Osteoblast (primary cell): Measurements from ENCODE around the gene CASP4. TPM values are rescaled to one million over a fixed set of nuclear protein-coding genes. Genes with fewer than 3 reads are reported as not detected.
"Not testable (repeated sequence)": the region's sequence is repeated elsewhere in the genome, so short reads cannot be mapped to it uniquely, and the experiment has no call there.

Source experiments
- DNase-seq: peaks from one replicate; pipeline ENCODE4 v3.0.0; 2011; ENCODE audit warnings: low spot score, mixed read lengths; ENCODE audit not compliant: insufficient read length; ENCODE audit errors: missing footprints
- H2AFZ ChIP-seq: 2 replicates; pipeline ENCODE4 v1.6.0; 2011; ENCODE audit warnings: mild to moderate bottlenecking, low read length
- H3K27ac ChIP-seq: 2 replicates; pipeline ENCODE4 v1.5.1; 2011; ENCODE audit warnings: mild to moderate bottlenecking, low read depth, low read length, moderate library complexity
- H3K27me3 ChIP-seq: 2 replicates; pipeline ENCODE4 v1.6.0; 2012; ENCODE audit warnings: mild to moderate bottlenecking, control low read depth, inconsistent platforms, low read length, moderate library complexity; ENCODE audit not compliant: insufficient read depth
- H3K36me3 ChIP-seq: 2 replicates; pipeline ENCODE4 v1.5.1; 2011; ENCODE audit warnings: mild to moderate bottlenecking, low read length, control low read depth, moderate library complexity; ENCODE audit not compliant: insufficient read depth
- H3K4me1 ChIP-seq: 2 replicates; pipeline ENCODE4 v1.5.1; 2011; ENCODE audit warnings: mild to moderate bottlenecking, low read length, control low read depth, moderate library complexity; ENCODE audit not compliant: insufficient read depth
- H3K4me2 ChIP-seq: 2 replicates; pipeline ENCODE4 v1.6.0; 2011; ENCODE audit warnings: mild to moderate bottlenecking, low read length; ENCODE audit not compliant: insufficient read depth
- H3K4me3 ChIP-seq: fragments of 200-600 bp; sonication (generic); 3 replicates; pipeline ENCODE4 v1.5.1; 2012; ENCODE audit warnings: mild to moderate bottlenecking, low read length, inconsistent platforms; ENCODE audit not compliant: insufficient read depth
- H3K79me2 ChIP-seq: 2 replicates; pipeline ENCODE4 v1.6.0; 2012; ENCODE audit warnings: mild to moderate bottlenecking, low read length, control low read depth, inconsistent platforms; ENCODE audit not compliant: insufficient read depth
- H3K9me3 ChIP-seq: 2 replicates; pipeline ENCODE4 v1.5.1; 2011; ENCODE audit warnings: low read depth, low read length, control low read depth
- H4K20me1 ChIP-seq: 2 replicates; pipeline ENCODE4 v1.6.0; 2012; ENCODE audit warnings: mild to moderate bottlenecking, low read length, control low read depth; ENCODE audit not compliant: insufficient read depth
- CTCF ChIP-seq: IDR thresholded peaks from 2 replicates; pipeline ENCODE4 v1.5.1; 2011; ENCODE audit warnings: mild to moderate bottlenecking, low read depth, low read length, moderate library complexity; ENCODE audit errors: extremely low read depth
- total RNA-seq: library from RNA; depleted of rRNA; stranded (reverse); fragments of >200 nt; gene quantifications from 2 replicates; pipeline ENCODE4 v1.2.3, GENCODE V29; 2012

CASP4 gene
- total RNA-seq, 1 donor = 152 TPM

- Histone ChIP-seq H3K27ac (no peak overlapping the region), H3K79me2 (no peaks in the 10 kb centered on the region), H3K4me2 (no peak overlapping the region), H4K20me1 (no peaks in the 10 kb centered on the region), H3K4me3 (no peak overlapping the region), H3K4me1 (no peaks in the 10 kb centered on the region), H3K36me3 (peaks cover 49% of the 10 kb centered on the region), H3K9me3 (no peaks in the 10 kb centered on the region), H2AFZ (no peak overlapping the region), H3K27me3 (no peaks in the 10 kb centered on the region)
- DNase-seq = no peak
- peak; percentile 67 for TF ChIP-seq CTCF
These were observed 21.5 kb downstream of the CASP4 start for GRCh38 chr11:104946907-104947306.

- Histone ChIP-seq H3K4me2 (no peak overlapping the region), H2AFZ (no peak overlapping the region), H4K20me1 (no peaks in the 10 kb centered on the region), H3K9me3 (no peaks in the 10 kb centered on the region), H3K79me2 (no peaks in the 10 kb centered on the region), H3K27me3 (no peaks in the 10 kb centered on the region), H3K4me1 (no peaks in the 10 kb centered on the region), H3K4me3 (no peak overlapping the region), H3K36me3 (peaks cover 25% of the 10 kb centered on the region), H3K27ac (no peak overlapping the region)
- DNase-seq = no peak
- no peak for TF ChIP-seq CTCF
These were observed 24.3 kb downstream of the CASP4 start for GRCh38 chr11:104944076-104944475.

GRCh38 chr11:104943561-104943960 is 24.8 kb downstream of the CASP4 start:
- H3K4me3 ChIP-seq = no peak overlapping the region
- TF ChIP-seq CTCF = no peak
- no peaks in the 10 kb centered on the region for H3K9me3 ChIP-seq
- no peak overlapping the region for H3K4me2 ChIP-seq
- H3K79me2 ChIP-seq = no peaks in the 10 kb centered on the region
- H3K27me3 ChIP-seq = no peaks in the 10 kb centered on the region
- no peak overlapping the region for H3K27ac ChIP-seq
- peaks cover 20% of the 10 kb centered on the region for H3K36me3 ChIP-seq
- no peaks in the 10 kb centered on the region for H3K4me1 ChIP-seq
- H2AFZ ChIP-seq = no peak overlapping the region
- no peak for DNase-seq
- no peaks in the 10 kb centered on the region for H4K20me1 ChIP-seq

- no peak overlapping the region for H2AFZ ChIP-seq
- H3K79me2 ChIP-seq = no peaks in the 10 kb centered on the region
- no peaks in the 10 kb centered on the region for H3K9me3 ChIP-seq
- no peak overlapping the region for H3K4me3 ChIP-seq
- no peak overlapping the region for H3K4me2 ChIP-seq
- H3K27ac ChIP-seq = no peak overlapping the region
- no peak for DNase-seq
- H4K20me1 ChIP-seq = no peaks in the 10 kb centered on the region
- no peaks in the 10 kb centered on the region for H3K27me3 ChIP-seq
- no peaks in the 10 kb centered on the region for H3K36me3 ChIP-seq
- no peak for TF ChIP-seq CTCF
- no peaks in the 10 kb centered on the region for H3K4me1 ChIP-seq
These were observed 33.8 kb downstream of the CASP4 start for GRCh38 chr11:104934594-104934993.

GRCh38 chr11:104934073-104934472 is 34.3 kb downstream of the CASP4 start:
- H2AFZ ChIP-seq, H3K4me2 ChIP-seq, H3K4me3 ChIP-seq, H3K9me3 ChIP-seq, DNase-seq, H3K27me3 ChIP-seq, H3K27ac ChIP-seq, H3K4me1 ChIP-seq, H4K20me1 ChIP-seq, H3K36me3 ChIP-seq, H3K79me2 ChIP-seq: not testable (repeated sequence)
